Activated B cell treated with CpG ODN at 0.5 μM for 24 hours (primary cell): ENCODE data around the gene SPATA24. TPM values are rescaled to one million over a fixed set of nuclear protein-coding genes. Genes with fewer than 3 reads are reported as not detected.
A peak's percentile ranks its signal among the peaks of the same experiment; 100 is the strongest.

ENCODE experiments used
- ATAC-seq: fragments of 200-7000 bp; cut with Tn5 transposase; one replicate; pipeline ENCODE4 v1.10.0; 2021; ENCODE audit warnings: low read depth, mild to moderate bottlenecking, moderate library complexity
- CTCF ChIA-PET: fragments of 350-600 bp; sonication (Branson Sonifier 250); formaldehyde crosslinking; loops from one replicate; lab custom pipeline; 2021; ENCODE audit warnings: antibody characterized with exemption; lab: Charles Lee
- POLR2A ChIA-PET: fragments of 350-600 bp; sonication (Branson Sonifier 250); formaldehyde crosslinking; loops from one replicate; lab custom pipeline; 2021; ENCODE audit warnings: antibody characterized with exemption; lab: Charles Lee
- DNase-seq: peaks from one replicate; pipeline ENCODE4 v3.0.0; 2022
- H3K27ac Mint-ChIP-seq: one replicate; pipeline ENCODE4 v1.8.0; 2020; ENCODE audit warnings: mixed read lengths
- H3K27me3 Mint-ChIP-seq: one replicate; pipeline ENCODE4 v1.8.0; 2021; ENCODE audit warnings: mixed read lengths
- H3K36me3 Mint-ChIP-seq: one replicate; pipeline ENCODE4 v1.8.0; 2021; ENCODE audit warnings: low read depth, mixed read lengths
- H3K4me1 Mint-ChIP-seq: one replicate; pipeline ENCODE4 v1.8.0; 2021; ENCODE audit warnings: mixed read lengths
- H3K4me3 Mint-ChIP-seq: one replicate; pipeline ENCODE4 v1.8.0; 2020; ENCODE audit warnings: mild to moderate bottlenecking, mixed read lengths
- H3K9me3 Mint-ChIP-seq: one replicate; pipeline ENCODE4 v1.8.0; 2020; ENCODE audit warnings: mixed read lengths
- intact Hi-C: fragments of 100-400 bp; cut with micrococcal nuclease; formaldehyde crosslinking; loops from one replicate; pipeline ENCODE4 v1.15.1; 2024
- total RNA-seq: library from RNA; stranded (reverse); gene quantifications from 2 replicates; pipeline ENCODE4 v1.2.3, GENCODE V29; 2022
- TF ChIP-seq, protein P1 (sequence below): fragments of 200-600 bp; IDR thresholded peaks from one replicate; pipeline ENCODE4 v1.8.0; 2022; ENCODE audit warnings: antibody characterized with exemption, mild to moderate bottlenecking

SPATA24 gene
- total RNA-seq, 1 donor from 2014 or later, result 6.4 TPM

DNA sequence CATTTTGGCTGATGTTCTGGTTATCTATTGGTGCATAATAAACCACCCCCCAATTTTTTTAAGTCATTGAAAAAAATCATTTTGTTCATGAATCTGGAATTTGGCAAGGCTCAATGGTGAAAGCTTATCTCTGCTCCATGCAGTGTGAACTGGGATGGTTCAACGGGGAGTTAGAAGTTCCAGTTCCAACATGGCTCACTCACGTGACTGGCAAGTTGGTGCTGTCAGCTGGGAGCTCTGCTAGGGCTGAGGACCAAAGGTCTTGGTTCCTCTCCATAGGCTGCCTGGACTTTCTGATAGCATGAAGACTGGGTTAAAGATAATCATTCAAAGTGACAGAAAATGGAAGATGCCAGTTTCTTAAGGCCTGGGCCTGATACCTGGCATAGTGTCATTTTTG lies 3.1 kb upstream of the SPATA24 start:
- intact Hi-C loops, result loop anchor here (1.0 to 10.0 kb wide), 2 partner anchors 15 to 942 kb away; partner anchors contain the start of gene EGR1
- TF ChIP-seq, protein P1, sequence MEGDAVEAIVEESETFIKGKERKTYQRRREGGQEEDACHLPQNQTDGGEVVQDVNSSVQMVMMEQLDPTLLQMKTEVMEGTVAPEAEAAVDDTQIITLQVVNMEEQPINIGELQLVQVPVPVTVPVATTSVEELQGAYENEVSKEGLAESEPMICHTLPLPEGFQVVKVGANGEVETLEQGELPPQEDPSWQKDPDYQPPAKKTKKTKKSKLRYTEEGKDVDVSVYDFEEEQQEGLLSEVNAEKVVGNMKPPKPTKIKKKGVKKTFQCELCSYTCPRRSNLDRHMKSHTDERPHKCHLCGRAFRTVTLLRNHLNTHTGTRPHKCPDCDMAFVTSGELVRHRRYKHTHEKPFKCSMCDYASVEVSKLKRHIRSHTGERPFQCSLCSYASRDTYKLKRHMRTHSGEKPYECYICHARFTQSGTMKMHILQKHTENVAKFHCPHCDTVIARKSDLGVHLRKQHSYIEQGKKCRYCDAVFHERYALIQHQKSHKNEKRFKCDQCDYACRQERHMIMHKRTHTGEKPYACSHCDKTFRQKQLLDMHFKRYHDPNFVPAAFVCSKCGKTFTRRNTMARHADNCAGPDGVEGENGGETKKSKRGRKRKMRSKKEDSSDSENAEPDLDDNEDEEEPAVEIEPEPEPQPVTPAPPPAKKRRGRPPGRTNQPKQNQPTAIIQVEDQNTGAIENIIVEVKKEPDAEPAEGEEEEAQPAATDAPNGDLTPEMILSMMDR, result no peak
- Mint-ChIP-seq H3K36me3 (peaks cover 3% of the 10 kb centered on the region), H3K4me1 (peaks cover 49% of the 10 kb centered on the region), H3K27ac (peak overlapping the region; percentile 81), H3K4me3 (no peak overlapping the region), H3K27me3 (no peaks in the 10 kb centered on the region), H3K9me3 (no peaks in the 10 kb centered on the region)
- ChIA-PET POLR2A (interaction anchor here (0.7 to 1.8 kb wide), 8 partner anchors 15 to 254 kb away, joined by 3 to 14 read pairs (median 5); partner anchors contain the start of genes DNAJC18, MZB1, PAIP2 and UBE2D2), CTCF (interaction anchor here (1.0 to 1.3 kb wide), 3 partner anchors 14 to 156 kb away, joined by 3 to 4 read pairs (median 4); no protein-coding TSS in a partner anchor)
- ATAC-seq (no peak), DNase-seq (no peak)

- no peak for ATAC-seq
- H3K36me3 Mint-ChIP-seq, result peaks cover 3% of the 10 kb centered on the region
- ChIA-PET CTCF (interaction anchor here (1.1 kb wide), 2 partner anchors 109 to 111 kb away, joined by 3 to 4 read pairs; no protein-coding TSS in a partner anchor), POLR2A (interaction anchor here (0.6 to 2.3 kb wide), 11 partner anchors 11 to 829 kb away, joined by 3 to 24 read pairs (median 6); partner anchors contain the start of genes HSPA9, MZB1, PAIP2 and SIL1)
- intact Hi-C loops, result loop anchor here (1.0 to 10.0 kb wide), 5 partner anchors 12 to 1243 kb away; partner anchors contain the start of genes DNAJC18, EGR1, IK and NDUFA2
- H3K9me3 Mint-ChIP-seq, result no peaks in the 10 kb centered on the region
- no peaks in the 10 kb centered on the region for H3K27me3 Mint-ChIP-seq
- peak overlapping the region; percentile 90 for H3K4me3 Mint-ChIP-seq
- H3K27ac Mint-ChIP-seq, result peak overlapping the region; percentile 96
- peaks cover 50% of the 10 kb centered on the region for H3K4me1 Mint-ChIP-seq
- no peak for DNase-seq
- TF ChIP-seq, protein P1, result no peak
These were observed 573 bp upstream of the SPATA24 start for GRCh38 chr5:139404484-139404840.

- H3K27ac Mint-ChIP-seq, result peak overlapping the region; percentile 96
- H3K4me3 Mint-ChIP-seq, result peak overlapping the region; percentile 90
- ChIA-PET CTCF (interaction anchor here (0.9 to 1.1 kb wide), 3 partner anchors 16 to 112 kb away, joined by 3 to 4 read pairs (median 3); no protein-coding TSS in a partner anchor), POLR2A (interaction anchor here (0.5 to 2.3 kb wide), 16 partner anchors 8 to 1065 kb away, joined by 3 to 24 read pairs (median 5); partner anchors contain the start of genes FAM53C, MZB1, PAIP2 and SIL1)
- TF ChIP-seq, protein P1, result no peak
- no peaks in the 10 kb centered on the region for H3K9me3 Mint-ChIP-seq
- H3K36me3 Mint-ChIP-seq, result peaks cover 5% of the 10 kb centered on the region
- H3K4me1 Mint-ChIP-seq, result peaks cover 50% of the 10 kb centered on the region
- intact Hi-C loops, result loop anchor here (5.0 to 10.0 kb wide), 2 partner anchors 939 to 1244 kb away; partner anchors contain the start of genes EGR1, IK and NDUFA2
- no peak for DNase-seq
- H3K27me3 Mint-ChIP-seq, result no peaks in the 10 kb centered on the region
- no peak for ATAC-seq
These were observed 487 bp downstream of the SPATA24 start for GRCh38 chr5:139403418-139403786.

DNA sequence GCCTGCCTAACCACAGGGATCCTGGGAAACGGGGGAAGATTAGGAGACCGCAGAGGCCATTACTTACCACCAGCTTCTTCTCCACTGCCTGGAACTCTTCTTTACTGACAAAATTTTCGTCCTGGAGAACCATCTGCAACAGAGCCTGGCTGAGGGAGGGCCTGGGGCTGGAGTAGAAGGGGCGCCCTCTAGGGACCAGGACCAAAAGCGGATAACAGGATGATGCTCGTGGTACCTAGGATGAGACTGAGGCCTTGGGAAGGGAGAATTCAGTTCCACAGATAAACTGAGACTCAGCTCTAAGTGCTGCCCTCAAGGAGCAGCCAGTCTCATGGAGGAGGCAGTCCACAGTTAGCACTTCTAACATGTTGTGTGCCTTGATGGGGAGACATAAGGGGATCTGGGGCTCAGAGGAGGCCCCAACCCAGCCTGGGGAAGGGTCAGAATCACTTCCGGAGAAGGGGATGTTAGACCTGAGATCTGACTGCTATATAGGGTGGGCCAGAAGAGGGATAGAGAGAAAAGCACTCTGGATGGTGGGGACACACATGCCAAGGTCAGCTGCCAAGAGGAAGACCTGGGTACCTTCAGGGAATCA lies 1.2 kb downstream of the SPATA24 start:
- TF ChIP-seq, protein P1, result no peak
- CTCF ChIA-PET, result interaction anchor here (0.9 kb wide), 1 partner anchor 15 kb away, joined by 3 read pairs; no protein-coding TSS in a partner anchor
- Mint-ChIP-seq H3K27ac (no peak overlapping the region), H3K36me3 (peaks cover 5% of the 10 kb centered on the region), H3K4me3 (peak overlapping the region; percentile 90), H3K27me3 (no peaks in the 10 kb centered on the region), H3K9me3 (no peaks in the 10 kb centered on the region), H3K4me1 (peaks cover 43% of the 10 kb centered on the region)
- DNase-seq (no peak), ATAC-seq (no peak)
- intact Hi-C loops, result loop anchor here (5.0 to 10.0 kb wide), 2 partner anchors 938 to 1245 kb away; partner anchors contain the start of genes EGR1, IK and NDUFA2
- POLR2A ChIA-PET, result interaction anchor here (0.5 to 2.3 kb wide), 7 partner anchors 13 to 827 kb away, joined by 3 to 24 read pairs (median 5); partner anchors contain the start of genes HSPA9, MZB1, PAIP2 and UBE2D2

GRCh38 chr5:139401546-139401945 lies 2.3 kb downstream of the SPATA24 start:
- H3K27ac Mint-ChIP-seq, result no peak overlapping the region
- H3K36me3 Mint-ChIP-seq, result peaks cover 5% of the 10 kb centered on the region
- CTCF ChIA-PET, result no interaction called here
- POLR2A ChIA-PET, result no interaction called here
- DNase-seq (no peak), ATAC-seq (no peak)
- no peaks in the 10 kb centered on the region for H3K9me3 Mint-ChIP-seq
- TF ChIP-seq, protein P1, result no peak
- H3K4me3 Mint-ChIP-seq, result no peak overlapping the region
- no peaks in the 10 kb centered on the region for H3K27me3 Mint-ChIP-seq
- peaks cover 32% of the 10 kb centered on the region for H3K4me1 Mint-ChIP-seq
- intact Hi-C loops, result loop anchor here (5.0 to 10.0 kb wide), 2 partner anchors 937 to 1246 kb away; partner anchors contain the start of genes EGR1, IK and NDUFA2
